ENCODE measurements around the gene FHIT.

Gene FHIT

DNA sequence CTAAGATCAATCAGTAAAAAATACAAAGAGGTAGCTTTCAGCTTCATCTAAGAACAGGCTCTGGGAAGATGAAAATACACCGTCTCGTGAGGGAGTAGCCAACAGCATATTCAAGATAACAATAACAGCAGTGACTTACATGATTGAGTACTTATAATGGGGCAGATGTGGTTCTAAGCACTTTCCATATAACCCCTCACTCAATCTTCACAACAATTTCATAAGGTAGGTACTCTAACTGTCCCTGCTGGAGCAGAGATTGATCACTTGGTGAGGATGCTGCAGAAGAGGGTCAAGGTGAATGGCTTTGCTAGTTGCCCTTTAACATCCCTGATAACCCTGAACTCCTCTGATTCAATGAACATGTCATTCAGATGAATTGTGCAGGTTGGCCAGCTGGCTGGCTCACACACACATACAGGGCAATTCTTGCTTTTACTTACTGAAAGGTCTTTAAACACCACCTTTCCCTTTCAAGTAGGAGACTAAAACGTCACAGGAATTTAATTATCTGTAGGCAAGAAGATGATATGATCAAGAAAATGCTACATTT is 1217.3 kb downstream of the FHIT start:
- H3K4me3 ChIP-seq (ENCODE audit: low read length), result no peak overlapping the region
- TF ChIP-seq, protein P1, sequence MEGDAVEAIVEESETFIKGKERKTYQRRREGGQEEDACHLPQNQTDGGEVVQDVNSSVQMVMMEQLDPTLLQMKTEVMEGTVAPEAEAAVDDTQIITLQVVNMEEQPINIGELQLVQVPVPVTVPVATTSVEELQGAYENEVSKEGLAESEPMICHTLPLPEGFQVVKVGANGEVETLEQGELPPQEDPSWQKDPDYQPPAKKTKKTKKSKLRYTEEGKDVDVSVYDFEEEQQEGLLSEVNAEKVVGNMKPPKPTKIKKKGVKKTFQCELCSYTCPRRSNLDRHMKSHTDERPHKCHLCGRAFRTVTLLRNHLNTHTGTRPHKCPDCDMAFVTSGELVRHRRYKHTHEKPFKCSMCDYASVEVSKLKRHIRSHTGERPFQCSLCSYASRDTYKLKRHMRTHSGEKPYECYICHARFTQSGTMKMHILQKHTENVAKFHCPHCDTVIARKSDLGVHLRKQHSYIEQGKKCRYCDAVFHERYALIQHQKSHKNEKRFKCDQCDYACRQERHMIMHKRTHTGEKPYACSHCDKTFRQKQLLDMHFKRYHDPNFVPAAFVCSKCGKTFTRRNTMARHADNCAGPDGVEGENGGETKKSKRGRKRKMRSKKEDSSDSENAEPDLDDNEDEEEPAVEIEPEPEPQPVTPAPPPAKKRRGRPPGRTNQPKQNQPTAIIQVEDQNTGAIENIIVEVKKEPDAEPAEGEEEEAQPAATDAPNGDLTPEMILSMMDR (conservative IDR thresholded peaks at IDR 0.05; ENCODE audit: low read depth, low read length), result no peak
- DNase-seq (ENCODE audit: low read depth), result no peak

DNA sequence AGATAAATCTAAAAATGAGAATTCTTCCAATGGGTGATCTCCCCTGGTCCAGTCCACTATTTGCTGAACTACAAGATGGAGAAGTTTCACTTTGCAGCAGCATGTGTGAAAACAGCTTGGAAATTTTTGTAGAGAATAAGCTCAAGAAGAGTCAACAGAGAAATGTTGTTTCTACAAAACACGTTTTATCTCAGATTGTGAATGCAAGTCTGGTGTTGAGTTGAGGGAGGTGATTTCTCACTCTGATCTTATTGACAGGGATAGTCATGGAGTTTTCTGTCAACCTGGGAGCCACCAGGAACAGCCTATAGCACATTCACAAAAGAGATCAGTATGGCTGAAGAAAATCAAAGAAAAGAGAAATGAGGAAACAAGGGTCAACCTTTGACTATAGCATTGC is 1220.3 kb downstream of the FHIT start:
- H3K4me3 ChIP-seq (ENCODE audit: low read length), result no peak overlapping the region
- TF ChIP-seq, protein P1 (conservative IDR thresholded peaks at IDR 0.05; ENCODE audit: low read depth, low read length), result no peak
- no peak for DNase-seq (ENCODE audit: low read depth)

DNA sequence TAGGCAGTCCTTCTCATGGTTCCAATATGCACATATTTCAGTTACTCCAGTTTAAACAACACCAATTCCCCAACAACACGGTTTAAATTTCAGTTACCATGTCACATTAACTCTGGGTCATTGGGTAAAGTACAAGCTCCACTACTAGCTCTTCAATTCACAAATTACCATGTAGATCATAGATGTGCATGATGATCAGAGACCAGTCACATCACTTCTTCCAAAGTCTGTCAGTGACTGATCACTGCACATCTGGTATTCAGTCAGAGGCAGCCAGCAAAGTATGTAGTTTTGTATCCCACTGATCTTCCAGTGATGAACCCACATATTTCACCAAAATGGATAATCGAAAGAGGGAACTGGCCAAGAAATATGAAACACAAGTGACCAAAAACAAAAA is 1223.0 kb downstream of the FHIT start:
- no peak overlapping the region for H3K4me3 ChIP-seq (ENCODE audit: low read length)
- TF ChIP-seq, protein P1 (conservative IDR thresholded peaks at IDR 0.05; ENCODE audit: low read depth, low read length), result no peak
- no peak for DNase-seq (ENCODE audit: low read depth)

DNA sequence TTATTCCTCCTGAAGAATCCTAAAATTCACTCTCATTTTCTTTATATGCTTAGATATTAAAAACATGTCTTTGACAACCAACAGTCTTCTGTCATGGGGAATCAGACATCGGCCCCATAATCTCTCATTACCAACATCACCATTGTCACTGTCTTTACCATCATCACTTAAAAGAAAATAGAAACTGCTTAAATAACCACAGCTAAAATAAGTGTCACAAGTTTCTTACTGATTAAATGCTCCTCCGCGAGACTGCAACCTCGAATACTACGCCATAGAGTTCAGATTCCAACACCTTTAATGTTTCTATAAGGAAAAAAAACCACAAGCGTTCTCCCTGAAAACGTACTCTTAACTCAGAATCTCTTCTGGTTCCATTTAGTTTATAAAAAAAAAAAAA is 1223.9 kb downstream of the FHIT start:
- no peak for DNase-seq (ENCODE audit: low read depth)
- TF ChIP-seq, protein P1 (conservative IDR thresholded peaks at IDR 0.05; ENCODE audit: low read depth, low read length), result no peak
- no peak overlapping the region for H3K4me3 ChIP-seq (ENCODE audit: low read length)

DNA sequence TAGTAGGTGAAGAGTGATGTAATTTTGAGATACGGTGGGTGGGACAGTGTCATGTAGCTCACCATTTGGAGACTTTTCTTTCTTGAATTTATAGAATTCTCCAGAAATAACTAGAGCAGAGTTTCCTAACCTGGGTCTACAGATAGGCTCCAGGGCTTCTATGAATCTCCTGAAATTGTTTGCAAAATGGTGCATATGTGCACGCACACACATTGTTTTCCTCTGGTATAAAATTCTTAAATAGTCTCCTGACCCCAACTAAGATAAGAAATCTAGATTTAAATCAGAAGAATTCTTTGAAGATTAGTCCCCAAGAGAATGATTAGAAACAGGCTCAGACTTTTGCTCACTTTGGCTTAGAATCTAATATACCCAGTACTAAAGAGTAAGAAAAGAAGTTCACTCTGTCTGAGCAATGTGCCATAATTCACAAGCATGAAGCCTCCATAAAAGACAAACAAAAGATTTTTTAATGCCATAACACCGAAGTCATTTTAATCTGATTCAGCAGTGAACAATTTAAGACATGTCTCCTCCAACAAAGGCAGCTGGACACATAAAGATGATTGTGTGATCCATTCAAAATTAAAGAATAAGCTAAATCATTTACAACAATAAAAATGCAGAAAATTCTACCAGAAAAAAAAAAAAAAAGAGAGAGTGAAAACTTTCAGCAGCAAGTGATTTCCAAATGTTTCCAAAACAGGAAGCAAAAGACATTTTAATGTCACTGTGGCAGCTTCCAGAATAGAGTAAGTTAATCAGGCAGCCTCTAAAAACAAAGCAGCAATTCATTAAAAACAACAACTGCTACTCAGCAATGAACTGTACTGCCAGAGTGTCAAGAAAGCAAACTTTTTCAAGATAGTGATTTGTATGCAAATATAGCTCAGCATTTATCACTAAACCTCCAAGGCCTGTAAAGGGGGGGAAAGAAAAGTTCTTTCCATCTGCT is 1225.9 kb downstream of the FHIT start:
- DNase-seq (ENCODE audit: low read depth), result no peak

DNA sequence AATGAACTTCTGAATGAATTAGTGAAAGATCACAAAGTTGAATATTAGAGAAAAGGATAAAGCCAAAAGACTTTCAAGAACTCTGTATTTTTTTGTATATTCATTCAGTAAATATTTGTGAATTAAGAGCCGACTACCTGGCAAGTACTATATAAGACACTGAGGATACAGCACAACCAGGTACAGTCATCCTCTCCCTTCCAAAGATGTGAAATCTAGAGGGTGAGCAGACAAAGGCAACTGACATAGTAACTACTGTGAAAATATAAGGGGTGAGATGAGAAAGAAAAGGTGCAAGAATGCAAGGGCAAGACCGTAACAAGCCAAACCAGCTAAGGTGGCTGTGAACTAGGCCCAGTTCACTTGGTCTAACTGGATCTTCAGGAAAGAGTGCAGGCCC is 1226.9 kb downstream of the FHIT start:
- no peak overlapping the region for H3K4me3 ChIP-seq (ENCODE audit: low read length)
- TF ChIP-seq, protein P1 (conservative IDR thresholded peaks at IDR 0.05; ENCODE audit: low read depth, low read length), result no peak
- no peak for DNase-seq (ENCODE audit: low read depth)

More for the DNA sequence above, 1225.9 kb downstream of the FHIT start:
- no peak overlapping the region for H3K4me3 ChIP-seq (ENCODE audit: low read length)
- TF ChIP-seq, protein P1 (conservative IDR thresholded peaks at IDR 0.05; ENCODE audit: low read depth, low read length), result no peak

DNA sequence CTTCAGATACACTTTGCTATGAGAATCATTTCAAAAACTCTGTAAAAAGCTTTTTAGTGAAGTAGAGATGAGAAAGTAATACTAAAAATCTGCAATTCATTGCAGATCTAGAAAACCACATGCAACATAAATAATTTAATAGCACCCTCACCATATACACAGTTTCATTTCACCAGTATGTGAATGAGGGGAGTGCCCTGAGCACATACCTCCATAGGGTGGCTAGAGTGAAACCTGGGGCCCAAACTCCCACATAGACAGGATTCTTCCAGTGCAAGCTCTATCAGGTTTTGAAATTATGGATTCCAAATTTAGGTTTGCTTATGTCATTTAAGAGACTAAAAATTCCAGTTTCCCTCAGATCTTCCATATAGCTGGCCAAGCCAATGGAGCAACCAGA is 1228.1 kb downstream of the FHIT start:
- DNase-seq (ENCODE audit: low read depth), result no peak
- H3K4me3 ChIP-seq (ENCODE audit: low read length), result no peak overlapping the region
- TF ChIP-seq, protein P1 (conservative IDR thresholded peaks at IDR 0.05; ENCODE audit: low read depth, low read length), result no peak
